GM12873 (cell line): Measurements from ENCODE around the gene AIPL1.

Experiments
- CTCF ChIP-seq: IDR thresholded peaks from 2 replicates; pipeline ENCODE4 v1.5.1; 2012; ENCODE audit warnings: low read depth, mild to moderate bottlenecking, moderate library complexity, low read length, control low read depth; ENCODE audit not compliant: insufficient read depth; ENCODE audit errors: missing control alignments

The AIPL1 gene

DNA sequence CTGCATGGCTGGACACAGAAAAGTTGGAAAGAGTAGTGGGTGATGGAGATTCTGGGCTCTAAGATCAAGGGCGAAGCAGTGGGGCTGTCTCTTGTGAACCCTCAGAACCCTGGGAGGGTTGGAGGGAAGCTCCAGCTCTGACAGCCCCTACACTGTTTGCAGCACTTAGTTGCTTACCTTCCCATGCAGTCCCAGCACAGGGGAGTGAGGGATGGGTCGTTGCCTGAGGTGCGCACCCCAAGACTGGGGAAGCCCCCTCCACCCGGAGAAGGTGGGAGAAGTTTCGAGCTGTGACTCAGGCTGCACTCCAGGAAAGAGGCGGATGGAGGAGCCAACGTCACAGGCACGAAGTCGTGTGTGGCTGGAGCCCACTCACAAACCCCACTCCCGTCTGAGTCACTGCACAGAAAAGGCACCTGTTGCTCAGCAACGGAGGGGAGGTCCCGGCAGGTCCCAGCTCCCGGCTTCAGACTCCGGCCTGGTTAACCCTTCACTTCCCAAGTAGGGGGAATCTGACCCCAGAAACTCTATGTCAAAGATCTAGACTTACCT is 60.1 kb downstream of the AIPL1 start:
- no peak for TF ChIP-seq CTCF

GRCh38 chr17:6374271-6374691 is 60.6 kb downstream of the AIPL1 start:
- no peak for TF ChIP-seq CTCF
